ENCODE measurements around the gene GDPD5.

The GDPD5 gene

DNA sequence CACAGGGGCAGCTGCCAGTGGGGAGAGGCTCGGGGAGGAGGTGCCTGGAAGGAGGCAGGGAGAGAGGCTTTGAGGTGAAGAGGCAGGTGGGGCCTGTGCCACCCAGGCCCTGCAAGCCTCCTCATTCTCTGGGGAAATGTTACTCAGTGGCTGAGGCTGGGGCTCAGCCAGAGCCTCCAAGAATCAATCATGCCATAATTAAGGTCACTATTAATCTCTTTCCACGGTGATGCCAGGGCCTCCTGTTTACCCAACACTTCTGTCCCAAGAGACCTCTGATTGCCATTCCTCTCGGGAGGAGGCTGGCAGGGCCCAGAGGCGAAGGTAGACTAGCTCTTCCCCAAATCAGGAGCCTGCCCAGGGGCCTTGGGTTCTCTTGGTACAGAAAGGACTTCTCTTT, 38.4 kb downstream of the GDPD5 start:
- no peak for DNase-seq

GRCh38 chr11:75485742-75486141, 40.0 kb downstream of the GDPD5 start:
- no peak for DNase-seq

DNA sequence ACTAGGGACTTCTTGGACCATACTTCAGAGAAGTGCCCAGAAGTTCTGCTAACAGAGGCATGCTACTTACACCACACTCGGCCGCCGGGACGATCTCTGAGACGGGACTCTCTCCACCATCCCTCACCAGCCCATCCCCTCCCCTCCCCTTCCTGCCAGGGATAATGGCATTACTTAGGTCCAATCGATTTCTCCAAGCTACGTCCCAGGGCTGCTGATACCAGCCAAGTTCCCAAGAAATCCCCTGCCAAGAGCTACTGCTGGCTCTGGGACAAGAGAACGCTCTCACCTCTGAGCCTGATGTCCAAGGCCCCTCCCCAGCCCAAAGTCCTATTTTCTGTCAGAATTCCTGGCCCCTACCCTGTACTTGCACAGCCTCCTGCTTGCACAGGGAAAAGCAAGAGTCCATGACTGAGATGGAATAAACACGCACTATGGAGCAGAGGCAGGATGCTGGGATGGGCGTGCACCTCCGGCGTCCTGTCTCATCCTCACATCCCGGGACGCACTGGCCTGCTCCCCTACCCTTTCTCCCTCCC, 42.7 kb downstream of the GDPD5 start:
- no peak for DNase-seq

DNA sequence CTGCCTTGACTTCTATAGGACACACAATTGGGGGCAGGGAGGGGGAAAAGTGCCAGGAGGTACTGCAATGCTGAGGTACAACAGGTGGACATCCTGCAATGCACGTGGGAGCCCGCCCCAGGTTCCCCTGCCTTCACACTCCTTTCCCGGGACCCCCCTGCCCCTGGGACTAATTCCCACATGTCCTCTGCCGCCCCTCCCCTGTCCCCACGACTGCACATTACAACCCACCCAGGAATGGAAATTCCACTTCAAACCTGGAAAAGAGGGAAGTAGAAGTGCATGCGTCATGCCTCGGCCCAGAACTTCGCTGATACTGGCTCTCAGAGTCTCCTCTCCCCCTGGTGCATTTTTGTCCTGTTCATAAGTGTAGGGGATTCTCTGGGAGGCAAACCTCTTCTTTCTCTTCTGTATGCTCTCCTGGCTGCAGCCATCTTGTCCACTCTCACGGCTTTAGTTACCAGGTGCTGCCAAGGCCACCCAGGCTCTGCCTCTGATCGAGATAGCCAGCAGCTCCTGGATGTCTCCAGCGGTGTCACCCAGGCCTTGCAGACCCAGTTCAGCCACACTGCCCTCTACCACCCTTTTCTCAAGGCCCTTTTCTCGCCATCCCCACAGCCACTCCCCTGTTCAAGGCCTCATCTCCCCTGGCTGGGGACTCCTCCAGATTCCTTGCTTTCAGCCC, 43.7 kb downstream of the GDPD5 start:
- no peak for DNase-seq

DNA sequence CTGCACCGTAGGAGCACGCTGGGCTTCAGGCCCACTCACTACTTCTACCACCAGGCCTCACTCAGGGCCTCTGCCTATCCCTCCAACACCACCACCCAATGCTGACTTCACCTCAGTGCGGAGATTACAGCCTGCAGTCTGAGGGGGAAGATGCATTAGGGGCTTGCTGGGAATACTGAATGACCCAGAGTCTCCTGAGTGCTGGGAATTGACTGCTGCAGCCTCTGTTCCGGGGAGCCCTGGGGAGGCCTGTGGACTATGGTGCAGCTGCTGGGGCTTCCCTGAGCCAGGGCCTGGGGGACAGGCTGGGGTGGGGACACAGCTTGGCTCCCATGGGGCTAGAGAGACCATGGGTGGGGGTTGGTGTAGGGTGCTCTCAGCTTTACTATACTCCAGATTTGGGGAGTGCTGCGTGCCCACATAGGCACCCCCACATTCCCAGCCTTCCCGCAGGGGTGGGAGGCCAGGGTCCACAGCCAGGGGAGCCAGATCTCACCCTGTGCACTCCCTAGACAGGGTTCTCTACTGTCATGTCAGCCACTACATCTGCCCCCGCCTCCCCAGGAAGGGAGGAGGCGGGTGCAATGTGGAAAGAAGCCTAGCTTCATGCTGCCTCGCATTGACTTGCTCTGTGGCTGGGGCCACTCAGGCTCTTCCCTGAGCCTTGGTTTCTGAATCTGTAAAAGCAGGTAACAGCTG, 44.4 kb downstream of the GDPD5 start:
- no peak for DNase-seq

DNA sequence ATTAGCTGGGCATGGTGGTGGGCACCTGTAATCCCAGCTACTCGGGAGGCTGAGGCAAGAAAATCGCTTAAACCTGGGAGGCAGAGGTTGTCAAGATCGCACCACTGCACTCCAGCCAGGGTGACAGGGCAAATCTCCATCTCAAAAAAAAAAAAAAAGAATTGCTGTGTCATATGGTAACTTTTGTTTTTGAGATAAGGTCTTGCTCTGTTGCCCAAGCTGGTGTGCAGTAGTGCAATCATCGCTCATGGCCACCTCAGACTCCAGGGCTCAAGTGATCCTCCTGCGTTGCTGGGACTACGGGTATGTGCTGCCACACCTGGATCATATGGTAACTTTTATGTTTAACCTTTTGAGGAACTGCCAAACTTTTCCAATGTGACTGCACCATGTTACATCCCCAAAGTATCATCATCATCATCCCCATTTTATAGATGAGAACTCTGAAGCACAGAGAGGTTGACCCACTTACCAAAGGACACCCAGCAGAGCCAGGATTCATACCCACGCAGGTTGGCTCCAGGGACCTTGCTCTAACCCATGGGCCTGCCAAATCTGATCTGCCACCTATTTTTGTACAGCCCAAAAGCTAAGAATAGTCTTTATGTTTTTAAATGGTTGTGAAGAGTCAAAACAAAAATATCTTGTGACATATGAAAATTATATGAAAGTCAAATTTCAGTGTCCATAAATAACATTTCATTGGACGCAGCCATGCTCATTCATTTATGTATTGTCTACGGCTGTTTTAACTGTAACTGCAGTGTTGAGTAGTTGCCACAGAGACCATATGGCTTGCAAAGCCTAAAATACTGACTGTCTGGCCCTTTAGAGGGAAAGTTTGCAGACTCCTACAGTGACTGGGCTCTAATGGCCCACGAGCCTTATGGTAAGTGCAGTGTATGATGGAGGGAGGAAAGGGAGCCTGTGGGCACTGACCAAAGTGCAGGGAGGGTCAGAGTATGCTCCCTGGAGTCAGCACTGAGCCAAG, 45.3 kb downstream of the GDPD5 start:
- no peak for DNase-seq

DNA sequence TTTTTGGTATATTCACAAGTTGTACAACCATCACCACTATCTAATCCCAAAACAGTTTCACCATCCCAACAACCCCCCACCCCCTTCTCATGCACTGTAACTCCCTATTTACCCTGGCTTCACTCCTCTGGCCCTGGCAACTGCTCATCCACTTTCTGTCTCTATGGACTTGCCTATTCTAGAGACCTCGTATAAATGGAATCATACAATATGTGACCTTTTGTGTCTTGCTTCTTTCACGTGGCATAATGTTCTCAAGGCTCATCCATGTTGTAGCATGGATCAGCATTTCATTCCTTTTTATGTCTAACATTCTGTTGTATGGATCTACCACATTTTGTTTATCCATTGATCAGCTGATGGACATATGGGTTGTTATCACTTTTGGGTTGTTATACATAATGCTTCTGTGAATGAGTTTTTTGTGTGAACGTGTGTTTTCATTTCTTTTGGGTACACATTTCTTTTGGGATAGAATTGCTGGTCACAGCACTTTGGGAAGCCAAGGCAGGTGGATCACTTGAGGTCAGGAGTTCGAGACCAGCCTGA, 46.1 kb downstream of the GDPD5 start:
- no peak for DNase-seq

- DNase-seq, result no peak
Measured at GRCh38 chr11:75478783-75479596, 46.8 kb downstream of the GDPD5 start.

DNA sequence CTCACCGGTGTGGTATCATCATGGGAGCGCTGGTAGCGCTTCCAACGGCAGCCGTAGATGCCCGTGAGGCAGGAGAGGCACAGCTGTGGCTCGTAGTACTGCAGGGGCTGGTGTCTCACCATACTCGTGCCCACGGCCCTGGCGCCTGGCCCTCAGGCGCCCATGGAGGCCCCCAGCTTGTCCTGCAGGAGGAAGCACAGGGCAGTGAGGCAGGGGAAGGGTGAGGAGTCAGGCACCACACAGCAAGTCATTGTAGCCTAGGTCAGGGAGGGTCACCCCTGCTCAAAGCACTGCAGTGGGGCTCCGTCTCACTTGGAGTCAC, 48.2 kb downstream of the GDPD5 start:
- DNase-seq, result no peak

GRCh38 chr11:75476739-75477613, 48.8 kb downstream of the GDPD5 start:
- DNase-seq, result peak; percentile 48

DNA sequence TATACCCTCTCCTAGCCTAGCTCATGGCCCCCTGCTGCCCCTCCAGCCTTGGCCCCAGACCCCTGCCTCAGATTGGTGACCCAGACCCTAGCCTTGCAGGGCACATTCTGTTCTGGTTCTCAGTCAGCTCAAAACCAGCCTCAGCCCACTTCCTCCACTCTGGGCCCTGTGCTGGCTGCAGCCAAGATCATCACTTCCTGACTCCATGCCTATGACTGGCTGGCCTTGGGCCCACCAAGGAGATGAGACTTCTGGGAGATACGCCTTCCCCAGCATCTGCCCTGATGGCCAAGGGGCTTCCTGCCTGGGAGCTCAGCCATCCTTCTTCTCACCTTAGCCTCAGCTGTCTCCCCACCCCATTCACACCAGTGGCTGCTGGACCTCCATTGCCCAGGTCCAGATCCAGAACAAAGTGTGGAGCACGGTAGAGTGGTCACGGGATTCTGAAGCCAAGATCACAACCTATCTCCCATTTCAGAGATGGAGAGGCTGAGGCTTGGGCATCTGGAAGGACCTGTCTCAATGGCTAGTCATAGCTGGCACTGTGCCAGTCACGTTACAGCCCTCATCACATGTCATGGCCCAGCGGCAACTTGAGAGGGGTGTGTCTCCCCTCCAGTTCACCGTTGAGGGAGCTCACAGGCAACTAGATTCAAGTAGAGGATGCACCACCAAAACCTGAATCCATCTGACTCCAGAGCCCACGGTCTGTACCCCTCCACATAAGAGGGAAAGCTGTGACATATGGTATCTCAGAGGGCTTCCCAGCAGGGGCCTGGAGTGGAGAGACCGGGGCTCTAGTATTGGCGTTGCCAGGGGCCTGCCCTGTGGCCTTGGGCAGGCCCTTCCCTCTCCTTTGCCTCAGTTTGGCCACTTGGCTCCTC, 49.7 kb downstream of the GDPD5 start:
- peak; percentile 18 for DNase-seq

DNA sequence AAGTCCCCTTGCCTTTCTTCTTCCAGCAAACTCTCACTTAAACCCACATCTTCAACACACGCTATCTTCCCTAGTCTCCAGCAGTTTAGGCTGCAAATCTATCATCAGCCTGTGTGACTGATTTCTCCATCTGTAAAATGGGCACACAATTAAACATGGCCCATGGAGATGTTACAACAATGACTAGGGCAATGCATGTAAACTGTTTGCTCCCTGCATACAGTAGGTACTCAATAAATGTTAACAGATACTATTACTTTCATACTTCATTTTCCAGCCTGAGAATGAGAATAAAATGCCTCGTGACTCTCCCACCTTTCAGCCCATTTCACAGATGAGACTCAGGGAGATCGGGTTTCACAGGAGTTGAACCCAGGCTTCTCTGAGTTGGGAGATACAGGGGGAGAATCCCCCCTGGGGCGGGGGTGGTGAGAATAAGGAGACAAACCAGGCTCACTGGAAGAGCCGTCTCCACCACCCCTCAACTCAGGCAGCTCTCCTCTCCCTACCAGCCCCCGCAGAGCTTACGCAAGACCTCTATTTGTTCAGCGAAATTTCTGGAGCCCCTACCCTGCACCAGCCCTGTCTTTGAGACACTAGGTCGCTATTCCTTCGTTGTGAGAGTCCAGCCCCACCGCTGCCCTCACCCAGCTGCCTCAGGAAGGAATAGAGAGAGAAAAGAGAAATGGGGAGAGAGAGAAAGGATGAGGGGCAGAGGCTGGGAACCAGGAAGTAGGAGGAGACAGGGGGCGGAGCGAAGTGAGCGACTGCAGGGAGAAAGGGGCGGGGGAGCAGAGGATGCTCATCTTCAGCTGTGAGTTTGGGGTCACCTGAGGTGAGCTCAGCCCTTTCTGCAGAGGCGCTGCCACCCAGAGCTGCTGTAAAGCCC, 50.6 kb downstream of the GDPD5 start:
- DNase-seq, result peak; percentile 39

GRCh38 chr11:75474240-75474639, 51.5 kb downstream of the GDPD5 start:
- no peak for DNase-seq

- DNase-seq, result no peak
Measured at GRCh38 chr11:75473684-75474083, 52.1 kb downstream of the GDPD5 start.

- no peak for DNase-seq
Measured at GRCh38 chr11:75472081-75472732, 53.5 kb downstream of the GDPD5 start.

GRCh38 chr11:75471176-75471973, 54.4 kb downstream of the GDPD5 start:
- no peak for DNase-seq

- DNase-seq, result no peak
Measured at GRCh38 chr11:75470476-75471080, 55.2 kb downstream of the GDPD5 start.

Measured in NCI-H2171 treated with DMSO at 0.1 percent for 48 hours (cell line).